H1 (cell line): Measurements from ENCODE around the gene SNAPIN. TPM values are rescaled to one million over a fixed set of nuclear protein-coding genes. Genes with fewer than 3 reads are reported as not detected.

Experiments used
- CHD2 ChIP-seq: IDR thresholded peaks from 2 replicates; pipeline ENCODE4 v1.6.1; 2012; ENCODE audit warnings: low read length, improper control_type of control experiment
- JUN ChIP-seq: IDR thresholded peaks from 2 replicates; pipeline ENCODE4 v1.6.1; 2011; ENCODE audit warnings: low read depth, mild to moderate bottlenecking, improper control_type of control experiment, low read length
- JUND ChIP-seq: IDR thresholded peaks from 2 replicates; pipeline ENCODE4 v1.6.1; 2011; ENCODE audit warnings: mild to moderate bottlenecking, improper control_type of control experiment, low read length
- polyA plus RNA-seq, 7 experiments: library from polyadenylated mRNA; depleted of rRNA in 3 of 7; stranded (reverse) in 5 of 7; unstranded in 2 of 7; fragments of >200 nt in 5 of 7; fragments of 200-250 nt in 2 of 7; gene quantifications; 1 replicate in 5 of 7; 2 replicates in 1 of 7; 4 replicates in 1 of 7; pipeline versions ENCODE4 v1.2.1 to v1.2.3, GENCODE V29; 2011 to 2013; ENCODE audit warnings: missing spikeins in 2 of 7, mixed read lengths in 2 of 7
- total RNA-seq: library from RNA; stranded (reverse); fragmentation: NEBNext Ultra II Directional; extraction: Animal tissue kit (Norgen Biotek cat#: 25700); gene quantifications from 2 replicates; pipeline ENCODE4 v1.2.1, GENCODE V29; 2021
- TF ChIP-seq, protein P1 (sequence below), 3 experiments: IDR thresholded peaks; 1 replicate in 2 of 3; 2 replicates in 1 of 3; pipeline versions ENCODE4 v1.5.1 to v1.6.1; 2011; ENCODE audit warnings: low read length in 3 of 3, mild to moderate bottlenecking in 3 of 3, inconsistent platforms in 2 of 3, low read depth in 1 of 3, moderate library complexity in 1 of 3; ENCODE audit not compliant: insufficient read depth in 1 of 3; ENCODE audit errors: control extremely low read depth in 1 of 3

Gene SNAPIN
- total and polyA plus RNA-seq, 2 of the 8 experiments (the other 6 are each of a cell fraction or from before 2014, with no cell fraction given), result 25.7 to 31.1 TPM

DNA sequence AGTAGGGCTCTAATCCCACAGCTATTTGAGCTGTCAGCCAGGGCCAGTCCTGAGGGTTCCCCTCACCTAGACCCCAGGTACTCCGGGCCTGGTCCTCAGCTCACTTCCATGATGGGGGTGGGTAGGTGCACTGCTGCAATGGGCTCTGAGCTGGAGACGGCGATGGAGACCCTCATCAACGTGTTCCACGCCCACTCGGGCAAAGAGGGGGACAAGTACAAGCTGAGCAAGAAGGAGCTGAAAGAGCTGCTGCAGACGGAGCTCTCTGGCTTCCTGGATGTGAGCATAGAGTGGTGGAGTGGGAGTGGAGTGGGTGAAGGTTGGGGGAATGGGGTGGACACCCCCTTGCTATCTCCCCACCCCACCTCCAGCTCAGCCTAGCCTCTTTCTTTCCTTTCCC is 28.1 kb upstream of the SNAPIN start (continued):
- TF ChIP-seq, protein P1, sequence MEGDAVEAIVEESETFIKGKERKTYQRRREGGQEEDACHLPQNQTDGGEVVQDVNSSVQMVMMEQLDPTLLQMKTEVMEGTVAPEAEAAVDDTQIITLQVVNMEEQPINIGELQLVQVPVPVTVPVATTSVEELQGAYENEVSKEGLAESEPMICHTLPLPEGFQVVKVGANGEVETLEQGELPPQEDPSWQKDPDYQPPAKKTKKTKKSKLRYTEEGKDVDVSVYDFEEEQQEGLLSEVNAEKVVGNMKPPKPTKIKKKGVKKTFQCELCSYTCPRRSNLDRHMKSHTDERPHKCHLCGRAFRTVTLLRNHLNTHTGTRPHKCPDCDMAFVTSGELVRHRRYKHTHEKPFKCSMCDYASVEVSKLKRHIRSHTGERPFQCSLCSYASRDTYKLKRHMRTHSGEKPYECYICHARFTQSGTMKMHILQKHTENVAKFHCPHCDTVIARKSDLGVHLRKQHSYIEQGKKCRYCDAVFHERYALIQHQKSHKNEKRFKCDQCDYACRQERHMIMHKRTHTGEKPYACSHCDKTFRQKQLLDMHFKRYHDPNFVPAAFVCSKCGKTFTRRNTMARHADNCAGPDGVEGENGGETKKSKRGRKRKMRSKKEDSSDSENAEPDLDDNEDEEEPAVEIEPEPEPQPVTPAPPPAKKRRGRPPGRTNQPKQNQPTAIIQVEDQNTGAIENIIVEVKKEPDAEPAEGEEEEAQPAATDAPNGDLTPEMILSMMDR (IDR thresholded peaks at IDR 0.05; ENCODE audit: control extremely low read depth in 1 of 3, insufficient read depth in 1 of 3, low read depth in 1 of 3, low read length in 3 of 3), result no peak
- no peak for TF ChIP-seq JUN
- no peak for TF ChIP-seq CHD2
- no peak for TF ChIP-seq JUND
